Ishikawa (cell line): ENCODE measurements around the gene LHPP.

Experiments
- CEBPB ChIP-seq: IDR thresholded peaks from 2 replicates; pipeline ENCODE4 v1.6.1; 2012
- CREB1 ChIP-seq: IDR thresholded peaks from 2 replicates; pipeline ENCODE4 v1.6.1; 2012; ENCODE audit warnings: low read depth
- EP300 ChIP-seq: IDR thresholded peaks from 2 replicates; pipeline ENCODE4 v1.6.1; 2012; ENCODE audit warnings: borderline replicate concordance
- FOXM1 ChIP-seq: IDR thresholded peaks from 2 replicates; pipeline ENCODE4 v1.6.1; 2012; ENCODE audit warnings: low read depth, borderline replicate concordance
- NFIC ChIP-seq: IDR thresholded peaks from 2 replicates; pipeline ENCODE4 v1.6.1; 2012
- RAD21 ChIP-seq: IDR thresholded peaks from 2 replicates; pipeline ENCODE4 v1.6.1; 2012; ENCODE audit warnings: low read depth
- TAF1 ChIP-seq: IDR thresholded peaks from 2 replicates; pipeline ENCODE4 v1.6.1; 2012; ENCODE audit warnings: low read depth, mild to moderate bottlenecking
- TCF12 ChIP-seq: IDR thresholded peaks from 2 replicates; pipeline ENCODE4 v1.6.1; 2012; ENCODE audit warnings: low read depth
- TEAD4 ChIP-seq: IDR thresholded peaks from 2 replicates; pipeline ENCODE4 v1.6.1; 2012
- USF1 ChIP-seq: IDR thresholded peaks from 2 replicates; pipeline ENCODE4 v1.6.1; 2012
- YY1 ChIP-seq: IDR thresholded peaks from 2 replicates; pipeline ENCODE4 v1.6.1; 2012; ENCODE audit warnings: low read depth
- ZBTB7A ChIP-seq: IDR thresholded peaks from 2 replicates; pipeline ENCODE4 v1.6.1; 2012; ENCODE audit warnings: low read depth
- TF ChIP-seq, protein P1 (sequence below): IDR thresholded peaks from 2 replicates; pipeline ENCODE4 v1.6.1; 2012
- TF ChIP-seq, protein P2 (sequence below): IDR thresholded peaks from 2 replicates; pipeline ENCODE4 v1.6.1; 2012; ENCODE audit warnings: low read depth, mild to moderate bottlenecking

DNA sequence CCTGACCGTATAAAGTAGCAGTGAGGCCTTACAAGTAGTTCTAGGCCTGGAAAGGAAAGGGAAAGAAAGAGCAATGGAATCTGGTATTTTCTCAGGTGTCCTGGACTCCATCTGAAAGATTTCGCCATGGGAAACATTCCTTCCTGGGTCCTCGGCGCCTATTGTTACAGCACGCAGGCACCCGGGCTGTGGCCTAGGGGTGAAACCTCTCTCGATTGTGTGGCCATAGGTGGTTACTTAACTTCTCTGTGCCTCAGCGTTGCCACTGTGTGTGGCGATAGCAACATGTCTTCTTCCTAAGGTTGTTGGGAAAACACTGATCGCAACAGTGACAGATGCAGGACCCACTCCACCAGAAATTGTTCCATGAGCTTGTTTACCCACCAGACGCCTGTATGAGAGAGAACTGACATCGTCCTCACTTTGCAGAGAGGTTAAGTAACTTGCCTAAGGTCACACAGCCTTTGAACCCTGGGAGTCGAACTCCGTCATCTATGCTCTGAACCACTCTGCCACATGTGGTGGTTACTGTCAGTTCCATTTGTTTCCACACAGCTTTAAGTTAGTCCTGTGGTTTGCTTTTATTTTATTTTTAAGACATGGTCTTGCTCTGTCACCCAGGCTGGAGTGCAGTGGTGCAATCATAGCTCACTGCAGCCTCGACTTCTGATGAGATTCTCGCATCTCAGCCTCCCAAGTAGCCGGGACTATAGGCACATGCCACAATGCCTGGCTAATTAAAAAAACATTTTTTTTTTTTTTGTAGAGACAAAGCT is 73.4 kb downstream of the LHPP start:
- TF ChIP-seq, protein P1, sequence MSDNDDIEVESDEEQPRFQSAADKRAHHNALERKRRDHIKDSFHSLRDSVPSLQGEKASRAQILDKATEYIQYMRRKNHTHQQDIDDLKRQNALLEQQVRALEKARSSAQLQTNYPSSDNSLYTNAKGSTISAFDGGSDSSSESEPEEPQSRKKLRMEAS = no peak
- TF ChIP-seq, protein P2, sequence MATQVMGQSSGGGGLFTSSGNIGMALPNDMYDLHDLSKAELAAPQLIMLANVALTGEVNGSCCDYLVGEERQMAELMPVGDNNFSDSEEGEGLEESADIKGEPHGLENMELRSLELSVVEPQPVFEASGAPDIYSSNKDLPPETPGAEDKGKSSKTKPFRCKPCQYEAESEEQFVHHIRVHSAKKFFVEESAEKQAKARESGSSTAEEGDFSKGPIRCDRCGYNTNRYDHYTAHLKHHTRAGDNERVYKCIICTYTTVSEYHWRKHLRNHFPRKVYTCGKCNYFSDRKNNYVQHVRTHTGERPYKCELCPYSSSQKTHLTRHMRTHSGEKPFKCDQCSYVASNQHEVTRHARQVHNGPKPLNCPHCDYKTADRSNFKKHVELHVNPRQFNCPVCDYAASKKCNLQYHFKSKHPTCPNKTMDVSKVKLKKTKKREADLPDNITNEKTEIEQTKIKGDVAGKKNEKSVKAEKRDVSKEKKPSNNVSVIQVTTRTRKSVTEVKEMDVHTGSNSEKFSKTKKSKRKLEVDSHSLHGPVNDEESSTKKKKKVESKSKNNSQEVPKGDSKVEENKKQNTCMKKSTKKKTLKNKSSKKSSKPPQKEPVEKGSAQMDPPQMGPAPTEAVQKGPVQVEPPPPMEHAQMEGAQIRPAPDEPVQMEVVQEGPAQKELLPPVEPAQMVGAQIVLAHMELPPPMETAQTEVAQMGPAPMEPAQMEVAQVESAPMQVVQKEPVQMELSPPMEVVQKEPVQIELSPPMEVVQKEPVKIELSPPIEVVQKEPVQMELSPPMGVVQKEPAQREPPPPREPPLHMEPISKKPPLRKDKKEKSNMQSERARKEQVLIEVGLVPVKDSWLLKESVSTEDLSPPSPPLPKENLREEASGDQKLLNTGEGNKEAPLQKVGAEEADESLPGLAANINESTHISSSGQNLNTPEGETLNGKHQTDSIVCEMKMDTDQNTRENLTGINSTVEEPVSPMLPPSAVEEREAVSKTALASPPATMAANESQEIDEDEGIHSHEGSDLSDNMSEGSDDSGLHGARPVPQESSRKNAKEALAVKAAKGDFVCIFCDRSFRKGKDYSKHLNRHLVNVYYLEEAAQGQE = no peak
- TF ChIP-seq YY1 (no peak), FOXM1 (no peak), TAF1 (no peak), CEBPB (no peak), EP300 (no peak), CREB1 (no peak), RAD21 (no peak), USF1 (no peak), NFIC (no peak), ZBTB7A (no peak), TEAD4 (no peak), TCF12 (no peak)
